Lung microvascular endothelial cell (primary cell): ENCODE measurements around the gene ARHGEF17. TPM values are rescaled to one million over a fixed set of nuclear protein-coding genes. Genes with fewer than 3 reads are reported as not detected.

ENCODE experiments used
- DNase-seq, 2 donors: peaks; one replicate each; pipeline versions ENCODE4 v3.0.0 to v3.0.0-alpha.2; 2010; ENCODE audit warnings: low read depth in 2 of 2
- total RNA-seq: library from RNA; depleted of rRNA; stranded (reverse); fragments of >200 nt; gene quantifications from 2 replicates; pipeline ENCODE4 v1.2.1, GENCODE V29; 2014

The ARHGEF17 gene
- total RNA-seq, 1 donor from 2014 or later: 28.0 TPM

DNA sequence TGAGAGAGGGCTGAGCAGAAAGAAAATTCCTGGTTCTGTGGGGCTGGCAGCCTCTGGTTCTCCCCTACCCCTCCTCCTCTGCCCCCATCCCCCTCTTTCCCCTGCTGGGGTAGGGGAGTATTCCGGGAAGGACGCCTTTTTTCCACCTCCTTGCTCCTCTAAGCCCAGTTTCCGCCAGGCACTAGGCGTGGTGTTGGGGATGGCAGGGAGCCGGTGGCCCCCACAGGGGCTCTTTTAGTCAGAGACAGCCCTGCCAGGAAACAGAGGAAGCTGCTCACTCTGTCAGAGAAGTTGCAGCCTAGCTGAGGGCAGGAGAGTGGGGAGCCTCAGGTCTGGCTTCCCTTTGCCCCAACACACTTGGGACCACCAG is 15.6 kb upstream of the ARHGEF17 start:
- peak; percentile 25 to 32 for DNase-seq

DNA sequence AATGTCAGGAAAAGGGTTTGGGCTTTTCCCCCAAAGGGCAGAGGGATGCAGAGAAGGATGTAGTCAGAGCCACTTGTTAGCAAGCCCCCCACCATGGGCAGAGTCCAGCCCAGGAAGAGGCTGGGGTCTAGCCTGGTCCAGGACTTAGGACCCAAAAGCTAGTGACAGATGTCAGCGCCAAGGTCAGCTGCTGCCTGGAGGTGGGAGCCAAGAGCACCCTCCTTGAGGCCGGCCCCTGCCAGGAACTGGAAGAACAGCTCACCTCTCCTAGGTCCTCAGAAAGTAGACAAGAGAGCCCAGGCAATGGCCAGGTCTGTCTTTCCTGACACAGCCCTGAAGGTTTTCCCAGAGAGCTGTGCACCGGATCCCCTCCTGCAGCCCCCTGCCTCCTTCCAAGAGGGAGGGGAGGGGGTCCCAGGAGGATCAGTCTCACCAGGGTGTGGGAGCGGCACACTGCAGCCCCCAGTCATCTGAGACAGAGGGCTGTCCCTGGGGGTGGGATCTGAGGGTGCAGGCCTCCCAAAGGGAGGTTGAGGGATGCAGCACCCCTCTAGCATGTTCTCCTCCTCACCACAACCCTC is 14.6 kb upstream of the ARHGEF17 start:
- DNase-seq: no peak

DNA sequence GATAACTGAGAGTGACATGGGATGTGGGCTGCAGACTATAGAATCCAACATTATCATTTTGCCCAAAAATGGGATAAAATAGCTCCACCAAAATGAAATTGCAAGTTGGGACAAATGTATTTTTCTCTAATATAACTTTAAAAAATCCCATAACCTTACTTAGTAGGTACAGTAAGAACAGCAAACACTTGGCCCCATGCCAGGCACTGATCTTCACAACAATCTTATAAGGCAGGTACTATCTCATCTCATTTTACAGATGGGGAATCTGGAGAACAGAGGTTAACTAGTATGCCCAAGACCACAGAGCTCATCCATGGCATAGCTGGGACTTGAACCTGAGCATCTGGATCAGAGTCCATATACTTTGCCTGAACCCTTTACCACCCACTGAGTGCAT is 13.5 kb upstream of the ARHGEF17 start:
- no peak for DNase-seq

DNA sequence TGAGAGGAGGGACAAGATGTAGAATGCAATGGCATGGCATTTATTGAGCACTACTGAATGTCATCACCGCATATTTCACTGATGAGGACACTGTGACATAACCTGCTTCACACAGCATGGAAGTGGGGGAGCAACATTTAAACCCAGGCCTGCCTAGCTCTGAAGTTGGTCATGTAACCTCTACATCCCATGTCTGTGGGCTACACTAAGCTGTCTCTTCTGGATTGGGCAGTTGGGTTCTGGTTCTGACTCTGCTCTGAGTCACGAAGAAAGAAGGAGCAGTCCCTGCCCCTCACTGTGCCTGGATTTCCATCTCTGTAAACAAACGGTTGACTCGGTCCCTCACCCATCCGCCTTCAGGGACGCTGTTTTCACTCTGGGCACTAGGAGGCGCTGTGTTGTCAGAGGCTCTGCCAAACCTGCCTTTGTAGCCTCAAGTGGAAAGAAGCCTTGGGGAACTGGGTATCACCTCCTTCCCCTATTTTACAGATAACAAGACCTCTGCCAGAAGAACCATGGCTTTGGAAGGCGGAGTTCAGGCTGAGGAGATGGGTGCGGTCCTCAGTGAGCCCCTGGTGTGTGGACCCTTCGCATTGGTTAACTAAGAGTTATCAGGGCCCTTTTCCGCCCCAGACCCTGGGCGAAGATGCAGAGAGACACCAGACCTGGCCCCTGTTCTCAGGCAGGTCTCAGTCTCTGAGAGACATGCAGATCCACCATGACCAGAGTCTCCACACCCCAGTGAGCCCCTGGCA is 12.7 kb upstream of the ARHGEF17 start:
- peak; percentile 69 to 76 for DNase-seq

DNA sequence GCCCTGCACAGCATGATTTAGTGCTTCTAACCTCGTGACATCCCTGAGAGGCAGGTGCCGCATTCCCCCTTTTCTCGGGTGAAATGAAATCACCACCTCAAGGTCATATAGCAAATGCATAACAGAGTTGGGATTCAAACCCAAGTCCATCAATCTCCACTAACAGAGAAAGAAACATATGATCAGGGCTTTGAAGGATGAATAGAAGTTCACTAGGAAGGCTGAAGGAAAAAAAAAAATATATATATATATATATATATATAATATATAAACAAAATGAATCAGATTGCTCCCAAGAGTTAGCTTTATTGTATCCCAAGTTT is 12.1 kb upstream of the ARHGEF17 start:
- DNase-seq: no peak

DNA sequence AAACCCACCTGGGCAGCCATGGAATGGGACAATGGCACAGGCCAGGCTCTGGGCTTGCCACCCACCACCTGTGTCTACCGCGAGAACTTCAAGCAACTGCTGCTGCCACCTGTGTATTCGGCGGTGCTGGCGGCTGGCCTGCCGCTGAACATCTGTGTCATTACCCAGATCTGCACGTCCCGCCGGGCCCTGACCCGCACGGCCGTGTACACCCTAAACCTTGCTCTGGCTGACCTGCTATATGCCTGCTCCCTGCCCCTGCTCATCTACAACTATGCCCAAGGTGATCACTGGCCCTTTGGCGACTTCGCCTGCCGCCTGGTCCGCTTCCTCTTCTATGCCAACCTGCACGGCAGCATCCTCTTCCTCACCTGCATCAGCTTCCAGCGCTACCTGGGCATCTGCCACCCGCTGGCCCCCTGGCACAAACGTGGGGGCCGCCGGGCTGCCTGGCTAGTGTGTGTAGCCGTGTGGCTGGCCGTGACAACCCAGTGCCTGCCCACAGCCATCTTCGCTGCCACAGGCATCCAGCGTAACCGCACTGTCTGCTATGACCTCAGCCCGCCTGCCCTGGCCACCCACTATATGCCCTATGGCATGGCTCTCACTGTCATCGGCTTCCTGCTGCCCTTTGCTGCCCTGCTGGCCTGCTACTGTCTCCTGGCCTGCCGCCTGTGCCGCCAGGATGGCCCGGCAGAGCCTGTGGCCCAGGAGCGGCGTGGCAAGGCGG is 11.4 kb upstream of the ARHGEF17 start:
- no peak for DNase-seq

DNA sequence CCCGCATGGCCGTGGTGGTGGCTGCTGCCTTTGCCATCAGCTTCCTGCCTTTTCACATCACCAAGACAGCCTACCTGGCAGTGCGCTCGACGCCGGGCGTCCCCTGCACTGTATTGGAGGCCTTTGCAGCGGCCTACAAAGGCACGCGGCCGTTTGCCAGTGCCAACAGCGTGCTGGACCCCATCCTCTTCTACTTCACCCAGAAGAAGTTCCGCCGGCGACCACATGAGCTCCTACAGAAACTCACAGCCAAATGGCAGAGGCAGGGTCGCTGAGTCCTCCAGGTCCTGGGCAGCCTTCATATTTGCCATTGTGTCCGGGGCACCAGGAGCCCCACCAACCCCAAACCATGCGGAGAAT is 10.9 kb upstream of the ARHGEF17 start:
- no peak for DNase-seq

DNA sequence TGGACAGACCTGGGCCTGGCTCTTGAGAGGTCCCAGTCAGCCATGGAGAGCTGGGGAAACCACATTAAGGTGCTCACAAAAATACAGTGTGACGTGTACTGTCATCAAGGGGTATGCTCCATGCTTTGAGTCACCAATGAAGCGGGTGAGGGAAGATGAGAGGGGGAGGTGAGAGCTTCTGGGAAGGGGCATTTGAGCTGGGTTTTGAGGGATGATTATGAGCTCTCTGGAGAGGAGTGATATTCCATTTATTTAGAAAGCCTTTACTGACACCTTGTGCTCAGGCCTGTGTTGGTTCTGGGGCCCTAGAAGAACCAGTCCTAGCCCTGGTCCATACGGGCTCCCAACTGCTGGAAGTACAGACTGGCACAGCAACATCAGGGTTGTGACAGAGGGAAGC is 10.4 kb upstream of the ARHGEF17 start:
- no peak for DNase-seq

DNA sequence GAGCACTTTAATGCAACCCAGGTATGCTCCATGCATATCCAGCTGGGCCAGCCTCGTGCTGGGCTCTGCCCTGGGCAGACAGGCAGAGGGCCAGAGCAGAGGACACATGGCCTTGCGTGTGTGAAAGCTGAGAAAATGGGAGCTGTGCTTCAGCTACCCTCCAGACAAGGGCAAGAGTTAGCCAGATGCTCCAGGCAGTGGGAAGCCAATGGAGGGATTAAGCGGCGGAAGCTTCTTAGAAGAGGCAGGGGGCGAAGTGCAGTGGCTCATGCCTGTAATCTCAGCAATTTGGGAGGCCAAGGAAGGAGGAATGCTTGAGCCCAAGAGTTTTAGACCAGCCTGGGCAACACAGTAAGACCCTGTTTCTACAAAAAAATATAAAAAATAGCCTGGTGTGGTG is 9.8 kb upstream of the ARHGEF17 start:
- no peak for DNase-seq

DNA sequence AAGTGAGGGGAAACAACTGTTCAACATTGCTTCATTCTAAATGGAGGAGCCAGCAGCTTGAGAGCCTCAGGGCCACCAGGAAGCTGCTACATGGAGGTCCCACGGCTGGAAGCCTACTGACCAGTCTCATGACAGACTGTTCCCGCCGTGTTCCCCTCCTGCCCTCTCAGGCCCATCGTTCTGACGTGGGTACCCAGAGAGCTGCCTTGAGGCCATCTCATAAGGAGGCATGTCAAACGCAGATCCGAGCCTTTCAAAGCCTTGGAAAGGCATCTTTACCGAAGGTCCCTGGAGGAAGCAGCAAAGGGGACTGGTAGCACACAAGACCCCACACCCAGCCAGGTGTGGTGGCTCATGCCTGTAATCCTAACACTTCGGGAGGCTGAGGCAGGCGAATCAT is 8.3 kb upstream of the ARHGEF17 start:
- DNase-seq: no peak

DNA sequence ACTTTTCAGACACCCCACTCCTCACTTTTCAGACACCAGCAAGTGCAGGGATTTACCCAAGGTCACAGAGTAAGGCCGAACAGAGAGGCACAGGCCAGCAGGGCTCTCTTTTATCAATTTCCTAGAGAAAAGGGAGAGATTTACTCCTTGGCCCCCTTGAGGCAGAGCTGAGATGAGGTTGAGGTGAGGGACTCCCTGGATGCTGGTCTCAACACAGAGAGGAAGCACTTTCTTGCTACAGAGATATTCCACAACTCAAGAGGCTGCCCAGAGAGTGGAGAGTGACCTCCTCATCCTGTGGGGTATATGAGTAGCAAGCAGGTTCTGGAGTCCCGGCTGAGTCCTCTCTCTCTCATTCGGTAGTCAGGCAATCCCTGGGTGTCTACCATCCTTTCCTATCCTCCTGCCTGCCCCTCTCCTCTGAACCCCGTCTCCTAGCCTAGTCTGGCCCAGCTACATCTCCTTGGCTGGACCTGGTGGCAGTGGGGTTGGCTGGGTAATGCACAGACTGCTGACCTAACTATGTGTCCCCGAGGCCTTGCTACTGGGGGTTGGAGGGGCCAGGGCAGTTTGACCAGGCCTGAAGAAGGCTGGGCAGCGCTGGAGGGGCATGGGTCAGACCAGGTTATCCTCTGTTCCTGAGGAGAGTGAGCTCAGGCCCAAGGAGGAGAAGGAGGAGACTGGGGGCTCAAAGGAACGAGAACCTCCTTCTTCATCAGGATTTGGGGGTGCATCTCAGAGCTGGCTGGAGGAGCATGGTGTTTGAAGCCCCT is 1.8 kb upstream of the ARHGEF17 start:
- no peak for DNase-seq

DNA sequence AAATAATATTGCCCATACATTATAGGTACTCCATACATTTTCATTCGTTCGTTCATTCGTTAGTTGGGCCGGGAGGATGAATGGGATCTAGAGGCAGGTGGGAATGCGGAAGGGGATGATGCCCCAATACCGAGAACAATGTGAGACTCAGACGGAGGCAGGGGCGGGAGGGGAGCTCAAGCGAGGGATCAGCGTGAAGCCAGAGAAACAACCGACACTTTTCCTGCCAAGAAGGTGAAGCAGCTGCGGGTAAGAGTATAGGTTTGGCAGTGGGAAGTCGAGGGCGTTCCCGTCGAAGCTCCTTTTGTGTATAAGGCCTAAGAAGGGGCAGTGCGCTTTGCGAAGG is 1.1 kb upstream of the ARHGEF17 start:
- DNase-seq: no peak

DNA sequence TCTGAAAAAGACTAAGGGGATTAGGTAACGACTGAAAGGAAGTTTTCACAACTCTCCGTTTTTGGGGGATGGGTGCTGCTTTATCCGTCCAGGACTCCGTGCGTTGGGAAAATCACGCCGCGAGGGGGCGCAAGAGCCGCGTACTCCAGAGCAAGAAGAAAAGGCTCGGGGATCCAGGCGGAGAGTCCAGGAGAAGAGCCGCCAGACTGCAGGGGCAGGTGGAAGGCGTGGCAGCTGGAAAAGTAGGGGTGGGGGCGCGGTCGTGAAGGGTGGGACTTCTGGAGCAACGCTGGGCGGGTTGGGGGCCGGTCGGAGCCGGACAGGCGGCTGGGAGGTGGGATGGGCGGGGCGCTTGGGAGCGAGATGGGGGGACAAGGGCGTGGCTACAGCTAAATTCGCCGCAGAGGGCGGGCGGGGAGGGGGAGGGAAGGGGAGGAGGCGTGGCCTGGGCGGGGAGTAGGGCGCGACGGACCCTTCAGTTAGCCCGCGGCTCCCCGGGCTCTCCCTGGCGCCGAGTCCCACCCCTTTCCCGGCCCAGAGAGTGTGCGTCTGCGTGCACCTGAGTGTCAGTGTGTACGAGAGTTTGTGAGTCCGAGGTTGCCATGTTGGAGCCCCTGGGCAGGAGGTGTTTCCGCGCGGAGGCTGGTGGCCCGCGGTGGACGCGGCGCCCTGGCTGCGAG is 613 bp upstream of the ARHGEF17 start:
- peak; percentile 99 for DNase-seq

DNA sequence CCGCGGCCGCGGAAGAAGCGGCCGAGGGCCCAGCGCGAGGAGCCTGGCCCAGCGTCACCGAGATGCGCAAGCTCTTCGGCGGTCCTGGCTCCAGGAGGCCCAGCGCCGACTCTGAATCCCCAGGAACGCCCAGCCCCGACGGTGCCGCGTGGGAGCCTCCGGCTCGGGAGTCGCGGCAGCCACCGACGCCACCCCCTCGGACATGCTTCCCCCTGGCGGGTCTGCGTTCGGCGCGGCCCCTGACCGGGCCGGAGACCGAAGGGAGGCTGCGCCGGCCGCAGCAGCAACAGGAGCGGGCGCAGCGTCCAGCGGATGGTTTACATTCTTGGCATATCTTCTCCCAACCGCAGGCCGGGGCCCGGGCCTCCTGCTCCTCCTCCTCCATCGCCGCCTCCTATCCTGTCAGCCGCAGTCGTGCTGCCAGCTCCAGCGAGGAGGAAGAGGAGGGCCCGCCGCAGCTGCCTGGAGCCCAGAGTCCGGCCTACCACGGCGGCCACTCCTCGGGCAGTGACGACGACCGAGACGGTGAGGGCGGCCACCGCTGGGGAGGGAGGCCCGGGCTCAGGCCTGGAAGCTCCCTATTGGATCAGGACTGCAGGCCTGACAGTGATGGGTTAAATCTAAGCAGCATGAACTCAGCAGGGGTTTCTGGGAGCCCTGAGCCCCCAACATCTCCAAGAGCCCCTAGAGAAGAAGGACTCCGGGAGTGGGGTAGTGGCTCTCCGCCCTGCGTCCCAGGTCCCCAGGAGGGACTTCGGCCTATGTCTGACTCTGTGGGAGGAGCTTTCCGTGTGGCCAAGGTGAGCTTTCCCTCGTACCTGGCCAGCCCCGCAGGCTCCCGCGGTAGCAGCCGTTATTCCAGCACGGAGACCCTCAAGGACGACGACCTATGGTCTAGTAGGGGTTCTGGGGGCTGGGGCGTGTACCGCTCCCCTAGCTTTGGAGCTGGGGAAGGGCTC is 1.2 kb downstream of the ARHGEF17 start:
- DNase-seq: peak; percentile 93 to 96

DNA sequence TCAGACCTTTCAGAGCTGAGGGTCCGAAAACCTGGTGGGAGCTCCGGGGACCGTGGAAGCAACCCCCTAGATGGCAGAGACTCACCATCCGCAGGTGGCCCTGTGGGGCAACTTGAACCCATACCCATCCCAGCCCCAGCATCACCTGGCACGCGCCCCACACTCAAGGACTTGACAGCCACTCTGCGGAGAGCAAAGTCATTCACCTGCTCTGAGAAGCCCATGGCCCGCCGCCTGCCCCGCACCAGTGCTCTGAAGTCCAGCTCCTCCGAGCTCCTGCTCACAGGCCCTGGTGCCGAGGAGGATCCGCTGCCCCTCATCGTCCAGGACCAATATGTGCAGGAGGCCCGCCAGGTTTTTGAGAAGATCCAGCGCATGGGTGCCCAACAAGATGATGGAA is 2.0 kb downstream of the ARHGEF17 start:
- no peak for DNase-seq

DNA sequence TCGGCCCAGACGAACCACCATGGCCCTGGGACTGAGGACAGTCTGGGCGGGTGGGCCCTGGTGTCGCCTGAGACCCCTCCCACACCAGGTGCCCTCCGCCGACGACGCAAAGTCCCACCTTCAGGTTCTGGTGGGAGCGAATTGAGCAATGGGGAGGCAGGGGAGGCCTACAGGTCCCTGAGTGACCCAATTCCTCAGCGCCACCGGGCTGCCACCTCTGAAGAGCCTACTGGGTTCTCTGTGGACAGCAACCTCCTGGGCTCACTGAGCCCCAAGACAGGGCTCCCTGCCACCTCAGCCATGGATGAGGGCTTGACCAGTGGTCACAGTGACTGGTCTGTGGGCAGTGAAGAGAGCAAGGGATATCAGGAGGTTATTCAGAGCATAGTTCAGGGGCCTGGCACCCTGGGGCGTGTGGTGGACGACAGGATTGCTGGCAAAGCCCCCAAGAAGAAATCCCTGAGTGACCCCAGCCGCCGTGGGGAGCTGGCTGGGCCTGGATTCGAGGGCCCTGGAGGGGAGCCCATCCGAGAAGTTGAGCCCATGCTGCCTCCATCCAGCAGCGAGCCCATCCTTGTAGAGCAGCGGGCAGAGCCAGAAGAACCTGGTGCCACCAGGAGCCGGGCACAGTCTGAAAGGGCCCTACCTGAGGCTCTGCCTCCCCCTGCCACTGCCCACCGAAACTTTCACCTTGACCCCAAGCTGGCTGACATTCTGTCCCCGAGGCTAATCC is 2.8 kb downstream of the ARHGEF17 start:
- no peak for DNase-seq

DNA sequence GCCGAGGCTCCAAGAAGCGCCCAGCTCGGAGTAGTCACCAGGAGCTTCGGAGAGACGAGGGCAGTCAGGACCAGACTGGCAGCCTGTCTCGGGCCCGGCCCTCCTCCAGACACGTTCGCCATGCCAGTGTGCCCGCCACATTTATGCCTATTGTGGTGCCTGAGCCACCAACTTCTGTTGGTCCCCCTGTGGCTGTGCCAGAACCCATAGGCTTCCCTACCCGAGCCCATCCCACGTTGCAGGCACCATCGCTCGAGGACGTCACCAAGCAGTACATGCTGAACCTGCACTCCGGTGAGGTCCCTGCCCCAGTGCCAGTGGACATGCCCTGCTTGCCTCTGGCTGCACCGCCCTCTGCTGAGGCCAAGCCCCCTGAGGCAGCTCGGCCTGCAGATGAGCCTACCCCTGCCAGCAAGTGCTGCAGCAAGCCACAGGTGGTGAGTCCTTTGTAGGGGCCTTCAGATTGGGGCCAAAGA is 3.4 kb downstream of the ARHGEF17 start:
- no peak for DNase-seq

DNA sequence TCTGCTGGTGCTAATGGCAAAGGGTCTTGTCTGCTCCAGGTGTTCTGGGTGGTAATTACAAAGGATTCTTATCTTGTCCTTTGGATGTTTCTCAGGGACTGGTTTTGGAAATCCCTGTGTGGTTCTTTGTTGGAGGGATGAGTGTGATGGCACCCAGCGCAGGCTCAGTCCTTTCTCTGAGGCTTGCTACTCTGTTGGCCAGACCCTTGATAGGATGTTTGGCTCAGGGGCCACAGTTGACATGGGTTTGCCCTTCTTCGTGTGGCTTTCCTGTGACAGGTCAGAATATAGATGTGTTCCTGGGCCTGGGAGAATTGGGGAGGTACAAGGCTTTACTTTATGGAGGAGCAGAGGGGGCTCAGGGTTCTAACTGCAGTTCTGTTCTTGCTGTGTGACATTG is 4.0 kb downstream of the ARHGEF17 start:
- DNase-seq: no peak

DNA sequence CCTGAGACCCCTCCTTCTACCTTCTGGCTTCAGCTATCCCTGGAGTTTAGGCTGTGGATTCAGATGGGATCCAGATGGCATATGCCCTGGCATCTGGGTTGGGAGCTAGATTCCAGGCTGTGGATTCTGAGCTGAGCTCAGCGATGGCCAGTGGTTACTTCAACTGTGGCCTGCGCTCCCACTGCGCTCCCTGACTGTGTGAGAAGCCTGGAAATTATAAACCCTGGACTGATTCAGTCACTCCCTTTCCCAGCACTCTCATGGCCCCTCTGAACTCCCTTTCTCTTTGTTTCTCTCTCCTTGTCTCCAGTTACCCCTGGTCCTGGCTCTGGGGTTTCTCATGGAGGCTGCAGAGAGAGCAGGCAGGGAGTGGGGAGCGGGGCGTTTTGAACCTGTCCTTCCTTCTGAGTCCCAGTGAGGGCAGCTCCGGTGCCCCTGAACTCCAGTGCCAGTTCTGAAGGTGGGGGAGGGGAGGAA is 4.8 kb downstream of the ARHGEF17 start:
- DNase-seq: no peak

DNA sequence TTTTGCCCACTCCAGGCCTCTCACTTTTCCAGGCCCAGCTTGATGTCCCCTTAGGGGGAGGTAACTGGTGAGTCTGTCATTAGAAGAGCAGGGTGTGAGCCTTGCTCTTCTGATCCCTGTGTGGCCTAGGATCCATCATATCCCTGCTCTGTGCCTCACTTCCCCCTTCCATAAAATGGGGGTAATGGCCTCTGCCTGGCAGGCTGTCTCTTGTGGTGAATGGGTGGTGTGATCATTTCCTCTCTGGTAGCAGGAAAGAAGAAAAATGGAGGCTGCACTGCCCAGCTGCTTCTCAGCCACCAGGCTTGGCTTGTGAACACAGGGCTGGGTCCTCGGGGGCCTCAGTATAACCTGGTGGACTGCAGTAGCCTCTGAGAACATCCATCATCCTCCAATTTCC is 5.6 kb downstream of the ARHGEF17 start:
- peak; percentile 30 to 59 for DNase-seq
